ENCODE measurements around the gene ALKAL2. TPM values are rescaled to one million over a fixed set of nuclear protein-coding genes. Genes with fewer than 3 reads are reported as not detected.

Gene ALKAL2, protein sequence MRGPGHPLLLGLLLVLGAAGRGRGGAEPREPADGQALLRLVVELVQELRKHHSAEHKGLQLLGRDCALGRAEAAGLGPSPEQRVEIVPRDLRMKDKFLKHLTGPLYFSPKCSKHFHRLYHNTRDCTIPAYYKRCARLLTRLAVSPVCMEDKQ
- total RNA-seq, result not detected in 2 replicates

DNA sequence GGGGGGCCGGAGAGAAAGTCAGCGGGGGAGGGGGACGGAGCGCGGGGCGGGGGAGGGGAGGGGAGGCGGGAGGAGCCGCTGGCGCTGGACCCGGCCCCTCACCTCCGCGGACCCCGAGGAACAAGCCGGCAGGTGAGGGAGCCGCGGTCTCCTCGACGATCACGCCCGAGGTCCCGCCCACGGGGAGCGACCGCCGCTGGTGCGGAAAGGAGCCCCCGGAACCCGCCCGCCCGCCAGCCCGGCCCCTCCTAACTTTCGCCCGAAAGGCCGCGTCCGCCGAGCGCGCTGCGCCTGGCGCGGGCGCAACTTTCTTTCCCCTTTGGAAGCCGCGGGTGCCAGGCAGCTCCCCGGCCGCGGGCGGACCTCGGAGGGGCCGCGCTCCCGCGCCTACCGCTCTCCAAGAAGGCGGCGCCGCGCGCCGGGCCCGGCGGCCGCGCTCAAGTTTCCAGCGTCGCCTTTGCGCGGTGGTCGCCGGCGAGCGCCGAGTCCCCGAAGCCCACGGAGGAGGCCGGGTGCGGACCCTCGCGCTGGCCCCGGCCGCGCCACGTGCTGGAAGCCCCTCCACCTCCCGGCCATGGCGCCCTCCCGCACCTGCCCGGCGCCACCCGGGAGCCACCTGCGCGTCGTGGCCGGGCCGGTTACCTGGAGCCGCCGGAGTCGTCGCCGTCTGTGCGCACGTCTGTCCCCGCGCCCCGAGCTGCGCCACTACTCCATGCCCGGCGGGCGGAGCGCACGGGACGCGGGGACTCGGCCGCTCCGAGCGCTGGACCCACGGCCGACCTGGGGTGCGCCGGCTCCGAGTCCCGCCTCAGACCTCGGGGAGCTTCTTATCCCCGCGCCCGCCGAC lies at the start of gene ALKAL2:
ALKAL2 (minus strand) TSS at position 181 of the 847 bp plus-strand sequence. CDS start 256 bp downstream, outside the sequence.

DNA sequence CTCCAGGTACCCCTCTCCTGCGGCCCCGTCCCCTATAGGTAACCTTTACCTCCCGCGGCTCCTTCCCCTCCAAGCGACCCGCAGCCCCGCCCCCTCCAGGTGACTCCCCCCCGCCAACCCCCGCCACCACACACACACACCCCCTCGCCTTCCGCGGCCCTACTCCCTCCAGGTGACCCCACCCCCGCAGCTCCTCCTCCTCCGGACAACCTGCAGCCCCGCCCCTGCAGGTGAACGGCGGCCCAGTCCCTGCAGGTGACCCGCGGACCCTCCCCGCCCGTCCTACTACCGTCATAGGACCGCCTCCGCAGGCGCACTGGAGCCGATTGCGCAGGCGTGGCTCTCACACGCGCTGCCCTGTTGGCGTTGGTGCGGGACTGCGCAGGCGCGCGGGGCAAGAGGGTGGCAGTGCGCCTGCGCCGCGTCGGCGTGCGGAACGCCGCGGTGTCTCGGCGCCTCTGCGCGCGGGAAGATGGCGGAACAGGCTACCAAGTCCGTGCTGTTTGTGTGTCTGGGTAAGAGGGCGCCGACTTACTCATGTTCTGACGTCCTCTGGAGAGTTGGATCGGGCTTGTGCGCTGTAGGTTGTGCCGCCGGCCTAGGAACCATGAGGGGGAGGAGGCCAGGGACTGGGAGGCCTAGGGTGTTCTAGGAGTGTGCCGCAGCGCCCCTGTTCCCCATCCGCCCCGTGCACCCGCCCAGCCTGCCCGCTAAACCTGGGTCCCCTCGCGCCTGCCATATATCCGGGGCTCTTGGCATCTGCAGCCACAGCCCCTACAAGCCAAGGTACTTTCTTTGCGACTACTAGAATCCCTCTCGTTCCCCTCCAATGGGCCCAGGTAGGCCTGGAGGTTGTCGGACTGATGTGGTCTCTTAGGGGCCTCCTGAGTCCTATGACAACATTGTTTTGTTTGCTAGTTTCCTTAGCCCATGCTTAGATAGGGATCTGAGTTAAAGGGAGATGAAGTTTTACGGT lies 23.1 kb downstream of the ALKAL2 start, which contains the start of gene ACP1:
ACP1 (plus strand) TSS at position 455 of the 976 bp plus-strand sequence; CDS start at position 473, 18 bp downstream.

DNA sequence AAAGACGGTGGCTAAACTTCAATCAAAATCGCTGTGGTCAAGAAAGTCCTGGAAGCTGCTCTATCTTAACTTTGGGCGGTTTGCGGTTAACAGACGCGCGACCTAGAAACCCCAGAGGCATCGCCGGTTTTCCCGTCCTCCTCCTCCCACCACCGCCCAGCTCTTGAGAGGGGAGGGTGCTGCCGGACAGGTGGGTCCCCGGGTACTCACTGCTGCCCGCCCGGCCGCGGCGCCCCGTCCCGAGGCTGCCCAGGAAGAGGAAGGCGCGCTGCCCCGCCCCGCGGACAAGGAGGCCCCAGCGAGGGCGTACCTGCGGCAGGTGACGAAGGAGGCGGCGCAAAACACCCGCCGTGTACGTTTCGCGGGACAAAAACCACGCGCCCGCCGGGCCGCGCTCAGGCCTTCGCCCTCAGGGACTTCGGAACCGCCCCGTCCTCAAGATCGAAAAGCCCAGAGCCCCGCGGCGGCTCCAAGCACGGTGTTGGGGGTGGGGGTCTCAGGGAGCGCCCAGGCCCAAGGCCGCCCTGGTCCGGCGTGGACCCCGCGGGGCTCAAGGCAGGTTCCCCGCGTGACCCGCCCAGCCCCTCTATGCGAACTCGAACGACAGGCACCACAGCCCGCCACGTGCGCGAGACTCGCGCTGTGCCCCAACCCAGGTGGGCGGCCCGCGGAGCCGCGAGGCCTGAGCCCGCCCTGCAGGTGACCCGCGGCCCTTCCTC lies 24.0 kb downstream of the ALKAL2 start, which contains the start of gene SH3YL1:
SH3YL1 (minus strand) TSS at position 259 of the 719 bp plus-strand sequence; CDS start at position 211, 48 bp downstream.

Other genes with a start within 250 kb of the ALKAL2 start
- 0.13 TPM in 1 of 2 replicates, not detected in the other for gene FAM110C, start 241.6 kb downstream of the ALKAL2 start, total RNA-seq
- 9.7 and 25.4 TPM in 2 replicates for gene SH3YL1, start 24.1 kb downstream of the ALKAL2 start, total RNA-seq
- 68.0 and 70.6 TPM in 2 replicates for gene ACP1, start 23.1 kb downstream of the ALKAL2 start, total RNA-seq